Loucy (cell line): ENCODE measurements around the gene COQ8B.

ENCODE experiments used
- EZH2phosphoT487 ChIP-seq: fragments of 200-600 bp; IDR thresholded peaks from 2 replicates; pipeline ENCODE4 v1.6.1; 2018; ENCODE audit warnings: antibody characterized with exemption, mild to moderate bottlenecking, moderate library complexity, borderline replicate concordance
- TF ChIP-seq, protein P1 (sequence below): fragments of 200-600 bp; sonication (generic); conservative IDR thresholded peaks from 2 replicates; pipeline ENCODE4 v1.5.1; 2014; ENCODE audit warnings: mild to moderate bottlenecking, antibody characterized with exemption, low read length

DNA sequence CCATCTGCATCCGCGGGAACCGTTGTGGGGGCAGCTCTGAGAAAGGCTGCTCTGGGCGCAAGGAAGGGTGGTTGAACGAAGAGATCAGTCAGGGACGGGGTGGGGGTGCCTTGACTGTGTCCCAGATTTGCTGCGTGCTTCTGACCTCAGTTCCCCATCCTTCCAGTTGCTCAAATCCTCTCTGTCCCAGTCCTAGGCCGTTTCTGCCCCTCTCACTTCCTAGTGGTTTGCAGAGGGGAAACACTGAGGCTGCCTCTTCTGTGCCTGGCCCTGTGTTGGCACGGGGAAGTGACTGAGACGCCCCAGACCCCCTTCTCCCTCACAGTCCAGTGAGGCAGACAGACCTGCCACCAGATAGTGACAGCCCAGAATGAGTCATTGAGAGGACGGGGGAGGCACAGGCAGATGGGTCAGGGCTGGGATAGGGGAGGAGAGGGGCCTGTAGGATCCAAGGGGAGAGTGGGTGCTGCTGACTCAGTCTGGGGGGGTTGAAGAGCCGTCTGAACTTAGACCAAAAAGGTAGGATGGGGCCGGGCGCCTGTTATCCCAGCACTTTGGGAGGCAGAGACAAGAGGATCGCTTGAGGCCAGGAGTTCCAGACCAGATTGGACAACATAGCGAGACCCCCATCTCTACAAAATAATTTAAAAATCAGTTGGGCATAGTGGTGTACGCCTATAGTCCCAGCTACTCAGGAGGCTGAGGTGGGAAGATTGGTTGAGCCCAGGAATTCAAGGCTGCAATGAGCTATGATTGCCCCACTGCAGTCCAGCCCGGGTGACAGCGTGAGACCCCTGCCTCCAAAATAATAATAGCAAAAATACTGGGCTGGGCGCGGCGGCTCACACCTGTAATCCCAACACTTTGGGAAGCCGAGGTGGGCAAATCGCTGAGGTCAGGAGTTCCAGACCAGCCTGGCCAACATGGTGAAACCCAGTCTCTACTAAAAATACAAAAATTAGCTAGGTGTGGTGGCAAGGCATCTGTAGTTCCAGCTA lies 52.7 kb downstream of the COQ8B start:
- TF ChIP-seq, protein P1, sequence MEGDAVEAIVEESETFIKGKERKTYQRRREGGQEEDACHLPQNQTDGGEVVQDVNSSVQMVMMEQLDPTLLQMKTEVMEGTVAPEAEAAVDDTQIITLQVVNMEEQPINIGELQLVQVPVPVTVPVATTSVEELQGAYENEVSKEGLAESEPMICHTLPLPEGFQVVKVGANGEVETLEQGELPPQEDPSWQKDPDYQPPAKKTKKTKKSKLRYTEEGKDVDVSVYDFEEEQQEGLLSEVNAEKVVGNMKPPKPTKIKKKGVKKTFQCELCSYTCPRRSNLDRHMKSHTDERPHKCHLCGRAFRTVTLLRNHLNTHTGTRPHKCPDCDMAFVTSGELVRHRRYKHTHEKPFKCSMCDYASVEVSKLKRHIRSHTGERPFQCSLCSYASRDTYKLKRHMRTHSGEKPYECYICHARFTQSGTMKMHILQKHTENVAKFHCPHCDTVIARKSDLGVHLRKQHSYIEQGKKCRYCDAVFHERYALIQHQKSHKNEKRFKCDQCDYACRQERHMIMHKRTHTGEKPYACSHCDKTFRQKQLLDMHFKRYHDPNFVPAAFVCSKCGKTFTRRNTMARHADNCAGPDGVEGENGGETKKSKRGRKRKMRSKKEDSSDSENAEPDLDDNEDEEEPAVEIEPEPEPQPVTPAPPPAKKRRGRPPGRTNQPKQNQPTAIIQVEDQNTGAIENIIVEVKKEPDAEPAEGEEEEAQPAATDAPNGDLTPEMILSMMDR = no peak
- TF ChIP-seq EZH2phosphoT487 = no peak
